HL-60 (cell line): ENCODE results near the gene MRPS7.

Source experiments
- CTCF ChIP-seq: IDR thresholded peaks from one replicate; pipeline ENCODE4 v1.5.1; 2011; ENCODE audit warnings: low read length, control low read depth, inconsistent platforms; ENCODE audit not compliant: insufficient read depth
- GABPA ChIP-seq: IDR thresholded peaks from 2 replicates; pipeline ENCODE4 v1.6.1; 2012; ENCODE audit warnings: low read depth

- TF ChIP-seq GABPA (no peak), CTCF (no peak)
These were observed 32.8 kb upstream of the MRPS7 start for GRCh38 chr17:75228847-75229246.
